PFSK-1 (cell line): ENCODE data around the gene ATAD3C.

Experiments
- POLR2AphosphoS5 ChIP-seq: IDR thresholded peaks from 2 replicates; pipeline ENCODE4 v1.6.1; 2012; ENCODE audit warnings: low read depth, mild to moderate bottlenecking, control low read depth, low read length, moderate library complexity
- TAF1 ChIP-seq: IDR thresholded peaks from 2 replicates; pipeline ENCODE4 v1.6.1; 2012; ENCODE audit warnings: low read length, control low read depth, borderline replicate concordance; ENCODE audit not compliant: insufficient read depth
- TF ChIP-seq, protein P1 (sequence below), 2 experiments: IDR thresholded peaks; 2 replicates each; pipeline versions ENCODE4 v1.6.1 to v1.8.0; 2011 to 2012; ENCODE audit warnings: low read depth in 2 of 2, low read length in 2 of 2, control low read depth in 1 of 2, inconsistent platforms in 1 of 2, mild to moderate bottlenecking in 1 of 2, moderate library complexity in 1 of 2; ENCODE audit not compliant: insufficient read depth in 1 of 2

DNA sequence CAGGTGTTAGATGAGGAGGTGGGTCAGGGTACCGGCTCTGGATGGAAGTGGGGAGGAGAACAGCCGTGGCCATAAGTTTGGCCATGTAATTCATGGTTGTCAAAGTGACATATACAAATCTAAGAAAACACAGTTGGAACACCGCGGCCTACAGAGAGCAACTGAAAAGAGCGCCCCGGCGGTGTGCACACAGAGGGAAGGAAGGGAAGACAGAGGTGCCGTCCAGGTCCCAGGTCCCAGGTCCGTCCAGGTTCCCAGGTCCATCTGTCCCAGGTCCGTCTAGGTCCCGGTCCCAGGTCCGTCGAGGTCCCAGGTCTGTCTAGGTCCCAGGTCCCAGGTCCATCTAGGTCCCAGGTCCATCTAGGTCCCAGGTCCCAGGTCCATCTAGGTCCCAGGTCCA, 37.9 kb upstream of the ATAD3C start:
- TF ChIP-seq, protein P1, sequence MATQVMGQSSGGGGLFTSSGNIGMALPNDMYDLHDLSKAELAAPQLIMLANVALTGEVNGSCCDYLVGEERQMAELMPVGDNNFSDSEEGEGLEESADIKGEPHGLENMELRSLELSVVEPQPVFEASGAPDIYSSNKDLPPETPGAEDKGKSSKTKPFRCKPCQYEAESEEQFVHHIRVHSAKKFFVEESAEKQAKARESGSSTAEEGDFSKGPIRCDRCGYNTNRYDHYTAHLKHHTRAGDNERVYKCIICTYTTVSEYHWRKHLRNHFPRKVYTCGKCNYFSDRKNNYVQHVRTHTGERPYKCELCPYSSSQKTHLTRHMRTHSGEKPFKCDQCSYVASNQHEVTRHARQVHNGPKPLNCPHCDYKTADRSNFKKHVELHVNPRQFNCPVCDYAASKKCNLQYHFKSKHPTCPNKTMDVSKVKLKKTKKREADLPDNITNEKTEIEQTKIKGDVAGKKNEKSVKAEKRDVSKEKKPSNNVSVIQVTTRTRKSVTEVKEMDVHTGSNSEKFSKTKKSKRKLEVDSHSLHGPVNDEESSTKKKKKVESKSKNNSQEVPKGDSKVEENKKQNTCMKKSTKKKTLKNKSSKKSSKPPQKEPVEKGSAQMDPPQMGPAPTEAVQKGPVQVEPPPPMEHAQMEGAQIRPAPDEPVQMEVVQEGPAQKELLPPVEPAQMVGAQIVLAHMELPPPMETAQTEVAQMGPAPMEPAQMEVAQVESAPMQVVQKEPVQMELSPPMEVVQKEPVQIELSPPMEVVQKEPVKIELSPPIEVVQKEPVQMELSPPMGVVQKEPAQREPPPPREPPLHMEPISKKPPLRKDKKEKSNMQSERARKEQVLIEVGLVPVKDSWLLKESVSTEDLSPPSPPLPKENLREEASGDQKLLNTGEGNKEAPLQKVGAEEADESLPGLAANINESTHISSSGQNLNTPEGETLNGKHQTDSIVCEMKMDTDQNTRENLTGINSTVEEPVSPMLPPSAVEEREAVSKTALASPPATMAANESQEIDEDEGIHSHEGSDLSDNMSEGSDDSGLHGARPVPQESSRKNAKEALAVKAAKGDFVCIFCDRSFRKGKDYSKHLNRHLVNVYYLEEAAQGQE (IDR thresholded peaks at IDR 0.05; ENCODE audit: insufficient read depth in 1 of 2, low read depth in 2 of 2, low read length in 2 of 2), result no peak
- TF ChIP-seq POLR2AphosphoS5, result no peak; the same call in 1 of the 2 replicates
- no peak for TF ChIP-seq TAF1
